Activated CD4-positive, alpha-beta T cell treated with anti-CD3 and anti-CD28 coated beads for 36 hours (primary cell): ENCODE data around the gene GJC1. TPM values are rescaled to one million over a fixed set of nuclear protein-coding genes. Genes with fewer than 3 reads are reported as not detected.

ENCODE experiments used
- ATAC-seq: fragments of 200-7000 bp; cut with Tn5 transposase; one replicate; pipeline ENCODE4 v1.10.0; 2021; ENCODE audit warnings: mild to moderate bottlenecking, moderate library complexity
- CTCF ChIA-PET: fragments of 350-600 bp; sonication (Branson Sonifier 250); formaldehyde crosslinking; loops from one replicate; lab custom pipeline; 2021; ENCODE audit warnings: antibody characterized with exemption; lab: Charles Lee
- POLR2A ChIA-PET: fragments of 350-600 bp; sonication (Branson Sonifier 250); formaldehyde crosslinking; loops from one replicate; lab custom pipeline; 2021; ENCODE audit warnings: antibody characterized with exemption, inconsistent platforms; lab: Charles Lee
- DNase-seq: peaks from one replicate; pipeline ENCODE4 v3.0.0-alpha.2; 2020
- H3K27ac Mint-ChIP-seq: one replicate; pipeline ENCODE4 v1.8.0; 2021; ENCODE audit warnings: mixed read lengths
- H3K27me3 Mint-ChIP-seq: one replicate; pipeline ENCODE4 v1.8.0; 2021; ENCODE audit warnings: mixed read lengths
- H3K36me3 Mint-ChIP-seq: one replicate; pipeline ENCODE4 v1.8.0; 2021; ENCODE audit warnings: low read depth, mixed read lengths
- H3K4me1 Mint-ChIP-seq: one replicate; pipeline ENCODE4 v1.8.0; 2021; ENCODE audit warnings: mixed read lengths
- H3K4me3 Mint-ChIP-seq: one replicate; pipeline ENCODE4 v1.8.0; 2021; ENCODE audit warnings: mild to moderate bottlenecking, moderate library complexity, mixed read lengths
- H3K9me3 Mint-ChIP-seq: one replicate; pipeline ENCODE4 v1.8.0; 2021; ENCODE audit warnings: low read depth, mixed read lengths
- intact Hi-C, 2 experiments: fragments of 100-400 bp; cut with DNase I in 1 of 2; cut with micrococcal nuclease in 1 of 2; formaldehyde crosslinking; loops; one replicate each; pipeline versions ENCODE4 v1.14.2 to v1.15.1; 2022 to 2024; cut with DNase I, micrococcal nuclease
- total RNA-seq, 2 experiments: library from RNA; stranded (reverse); gene quantifications; one replicate each; pipeline ENCODE4 v1.2.3, GENCODE V29; 2021

The GJC1 gene
- total RNA-seq, 2 experiments from 2014 or later: 3.3 to 3.7 TPM

GRCh38 chr17:44749076-44749979 lies 80.8 kb downstream of the GJC1 start:
- H3K4me1 Mint-ChIP-seq: no peaks in the 10 kb centered on the region
- peaks cover 12% of the 10 kb centered on the region for H3K36me3 Mint-ChIP-seq
- ChIA-PET POLR2A (no interaction called here), CTCF (interaction anchor here (0.6 kb wide), 1 partner anchor 79 kb away, joined by 3 read pairs; no protein-coding TSS in a partner anchor)
- intact Hi-C loops: no loop called here
- H3K27ac Mint-ChIP-seq: no peak overlapping the region
- no peak overlapping the region for H3K4me3 Mint-ChIP-seq
- ATAC-seq (no peak), DNase-seq (no peak)
- H3K27me3 Mint-ChIP-seq: peaks cover 2% of the 10 kb centered on the region
- H3K9me3 Mint-ChIP-seq: no peaks in the 10 kb centered on the region

Other genes starting within 250 kb of the GJC1 start
- under 1 TPM; 0.18 to 0.53 TPM for gene MEIOC, start 173.8 kb downstream of the GJC1 start, total RNA-seq
- 10 to 100 TPM; 31.8 to 33.7 TPM for gene CCDC43, start 140.5 kb downstream of the GJC1 start, total RNA-seq
- 10 to 100 TPM; 23.5 to 26.4 TPM for gene DBF4B, start 121.6 kb downstream of the GJC1 start, total RNA-seq
- under 1 TPM; 0.19 to 0.55 TPM for gene ADAM11, start 71.3 kb downstream of the GJC1 start, total RNA-seq
- gene HIGD1B, start 17.6 kb upstream of the GJC1 start, total RNA-seq: not detected
- 100 to 1,000 TPM; 175 to 203 TPM for gene EFTUD2, start 69.2 kb upstream of the GJC1 start, total RNA-seq
- not detected for gene GFAP, start 85.2 kb upstream of the GJC1 start, total RNA-seq
- 10 to 100 TPM; 38.9 to 48.7 TPM for gene KIF18B, start 117.5 kb upstream of the GJC1 start, total RNA-seq
- under 1 TPM; 0.37 to 0.83 TPM for gene C1QL1, start 138.0 kb upstream of the GJC1 start, total RNA-seq
- gene DCAKD, start 221.3 kb upstream of the GJC1 start, total RNA-seq: 10 to 100 TPM; 34.8 to 36.2 TPM
- 100 to 1,000 TPM; 170 to 175 TPM for gene NMT1, start 231.0 kb upstream of the GJC1 start, total RNA-seq